Panc1 (cell line): ENCODE measurements around the gene FSD1L. TPM values are rescaled to one million over a fixed set of nuclear protein-coding genes. Genes with fewer than 3 reads are reported as not detected.

Source experiments
- ATAC-seq: fragments of 200-7000 bp; cut with Tn5 transposase; 2 replicates; pipeline ENCODE4 v1.9.1; 2020; ENCODE audit warnings: mild to moderate bottlenecking, moderate library complexity
- BruUV-seq: library from RNA; stranded (reverse); fragments of 400-500 nt; replicated peaks from 2 replicates; lab custom pipeline; 2021; lab: Mats Ljungman, UMichigan
- CTCF ChIA-PET: fragments of 300-600 bp; sonication (Branson Sonifier 250); formaldehyde crosslinking; loops from one replicate; lab custom pipeline; 2022; ENCODE audit warnings: antibody characterized with exemption; lab: Charles Lee
- POLR2A ChIA-PET: fragments of 300-600 bp; sonication (Branson Sonifier 250); formaldehyde crosslinking; loops from one replicate; lab custom pipeline; 2022; ENCODE audit warnings: antibody characterized with exemption; lab: Charles Lee
- DNase-seq: peaks from one replicate; pipeline ENCODE4 v3.0.0-alpha.2; 2010; ENCODE audit warnings: low read depth, low spot score
- H3K27ac ChIP-seq: 2 replicates; pipeline ENCODE4 v1.5.1; 2011; ENCODE audit warnings: mild to moderate bottlenecking, low read length, inconsistent platforms
- H3K27me3 ChIP-seq: fragments of 200-500 bp; sonication (Bioruptor generic); 2 replicates; pipeline ENCODE4 v1.6.0; 2014; ENCODE audit warnings: low read length, inconsistent platforms; ENCODE audit not compliant: control insufficient read depth, insufficient read depth
- H3K36me3 ChIP-seq: fragments of 200-500 bp; sonication (Bioruptor generic); 2 replicates; pipeline ENCODE4 v1.5.1; 2014; ENCODE audit warnings: inconsistent platforms, mild to moderate bottlenecking, low read length, moderate library complexity; ENCODE audit not compliant: control insufficient read depth, insufficient read depth
- H3K4me1 ChIP-seq: 2 replicates; pipeline ENCODE4 v1.5.1; 2011; ENCODE audit warnings: inconsistent platforms, mild to moderate bottlenecking, low read length, moderate library complexity; ENCODE audit not compliant: control insufficient read depth, insufficient read depth
- H3K4me3 ChIP-seq, 2 experiments: 2 replicates each; pipeline ENCODE4 v1.5.1; 2011 to 2012; ENCODE audit warnings: low read depth in 2 of 2, low read length in 2 of 2, mild to moderate bottlenecking in 2 of 2, inconsistent platforms in 1 of 2, moderate library complexity in 1 of 2
- H3K9me3 ChIP-seq: fragments of 200-500 bp; sonication (Bioruptor generic); 2 replicates; pipeline ENCODE4 v1.5.1; 2014; ENCODE audit warnings: low read depth, mild to moderate bottlenecking, inconsistent platforms, low read length, moderate library complexity; ENCODE audit not compliant: control insufficient read depth, insufficient read depth
- POLR2AphosphoS5 ChIP-seq: IDR thresholded peaks from 2 replicates; pipeline ENCODE4 v1.6.1; 2012; ENCODE audit warnings: mild to moderate bottlenecking, low read depth, low read length, moderate library complexity
- SIN3A ChIP-seq: IDR thresholded peaks from 2 replicates; pipeline ENCODE4 v1.6.1; 2012; ENCODE audit warnings: low read depth, mild to moderate bottlenecking, low read length, moderate library complexity, borderline replicate concordance; ENCODE audit not compliant: insufficient read depth
- TCF7L2 ChIP-seq: IDR thresholded peaks from 2 replicates; pipeline ENCODE4 v1.6.1; 2011; ENCODE audit warnings: mild to moderate bottlenecking, low read depth, low read length, inconsistent platforms
- in situ Hi-C: cut with HindIII; loops from 2 replicates; pipeline ENCODE4 v1.10.0; 2016; ENCODE audit warnings: low sequenced_read_pairs, low pct_unique_long_range_greater_than_20kb
- intact Hi-C: fragments of 100-400 bp; cut with micrococcal nuclease; formaldehyde crosslinking; loops from one replicate; pipeline ENCODE4 v1.10.0; 2022; ENCODE audit not compliant: unreplicated experiment
- total RNA-seq: library from RNA; stranded (reverse); gene quantifications from one replicate; pipeline ENCODE4 v1.2.1, GENCODE V29; 2021; ENCODE audit not compliant: unreplicated experiment
- TF ChIP-seq, protein P1 (sequence below): fragments of 450-650 bp; IDR thresholded peaks from 2 replicates; pipeline ENCODE4 v1.5.1; 2017; ENCODE audit warnings: mild to moderate bottlenecking
- TF ChIP-seq, protein P2 (sequence below), 2 experiments: IDR thresholded peaks; 2 replicates each; pipeline ENCODE4 v1.6.1; 2011 to 2012; ENCODE audit warnings: low read depth in 2 of 2, control low read depth in 1 of 2, low read length in 1 of 2, mild to moderate bottlenecking in 1 of 2, moderate library complexity in 1 of 2; ENCODE audit not compliant: insufficient read depth in 1 of 2

FSD1L gene
- total RNA-seq, 1 experiment from 2014 or later = 5.1 TPM

DNA sequence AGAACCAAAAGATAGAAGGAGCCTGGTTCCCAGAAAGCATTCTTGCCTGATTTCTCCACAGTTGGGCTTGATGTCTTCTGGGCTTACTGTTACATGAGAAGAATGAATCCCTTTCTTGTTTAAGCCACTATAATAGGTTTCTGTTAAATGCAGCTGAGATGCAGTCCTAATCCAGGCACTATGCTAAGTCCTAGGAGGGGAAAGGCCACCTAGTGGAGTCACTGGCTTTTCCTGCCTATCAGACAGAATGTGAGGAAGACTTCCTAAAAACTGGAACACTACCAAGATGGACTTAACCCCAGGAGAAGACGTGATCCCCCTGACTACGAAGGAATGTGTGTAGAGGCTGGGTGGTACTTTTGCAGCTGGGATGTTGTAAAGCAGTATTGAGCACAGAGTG is 34.3 kb upstream of the FSD1L start:
- TF ChIP-seq SIN3A = no peak
- TF ChIP-seq TCF7L2 = no peak
- TF ChIP-seq POLR2AphosphoS5 = no peak
- TF ChIP-seq, protein P1, sequence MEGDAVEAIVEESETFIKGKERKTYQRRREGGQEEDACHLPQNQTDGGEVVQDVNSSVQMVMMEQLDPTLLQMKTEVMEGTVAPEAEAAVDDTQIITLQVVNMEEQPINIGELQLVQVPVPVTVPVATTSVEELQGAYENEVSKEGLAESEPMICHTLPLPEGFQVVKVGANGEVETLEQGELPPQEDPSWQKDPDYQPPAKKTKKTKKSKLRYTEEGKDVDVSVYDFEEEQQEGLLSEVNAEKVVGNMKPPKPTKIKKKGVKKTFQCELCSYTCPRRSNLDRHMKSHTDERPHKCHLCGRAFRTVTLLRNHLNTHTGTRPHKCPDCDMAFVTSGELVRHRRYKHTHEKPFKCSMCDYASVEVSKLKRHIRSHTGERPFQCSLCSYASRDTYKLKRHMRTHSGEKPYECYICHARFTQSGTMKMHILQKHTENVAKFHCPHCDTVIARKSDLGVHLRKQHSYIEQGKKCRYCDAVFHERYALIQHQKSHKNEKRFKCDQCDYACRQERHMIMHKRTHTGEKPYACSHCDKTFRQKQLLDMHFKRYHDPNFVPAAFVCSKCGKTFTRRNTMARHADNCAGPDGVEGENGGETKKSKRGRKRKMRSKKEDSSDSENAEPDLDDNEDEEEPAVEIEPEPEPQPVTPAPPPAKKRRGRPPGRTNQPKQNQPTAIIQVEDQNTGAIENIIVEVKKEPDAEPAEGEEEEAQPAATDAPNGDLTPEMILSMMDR = peak; percentile 37
- TF ChIP-seq, protein P2, sequence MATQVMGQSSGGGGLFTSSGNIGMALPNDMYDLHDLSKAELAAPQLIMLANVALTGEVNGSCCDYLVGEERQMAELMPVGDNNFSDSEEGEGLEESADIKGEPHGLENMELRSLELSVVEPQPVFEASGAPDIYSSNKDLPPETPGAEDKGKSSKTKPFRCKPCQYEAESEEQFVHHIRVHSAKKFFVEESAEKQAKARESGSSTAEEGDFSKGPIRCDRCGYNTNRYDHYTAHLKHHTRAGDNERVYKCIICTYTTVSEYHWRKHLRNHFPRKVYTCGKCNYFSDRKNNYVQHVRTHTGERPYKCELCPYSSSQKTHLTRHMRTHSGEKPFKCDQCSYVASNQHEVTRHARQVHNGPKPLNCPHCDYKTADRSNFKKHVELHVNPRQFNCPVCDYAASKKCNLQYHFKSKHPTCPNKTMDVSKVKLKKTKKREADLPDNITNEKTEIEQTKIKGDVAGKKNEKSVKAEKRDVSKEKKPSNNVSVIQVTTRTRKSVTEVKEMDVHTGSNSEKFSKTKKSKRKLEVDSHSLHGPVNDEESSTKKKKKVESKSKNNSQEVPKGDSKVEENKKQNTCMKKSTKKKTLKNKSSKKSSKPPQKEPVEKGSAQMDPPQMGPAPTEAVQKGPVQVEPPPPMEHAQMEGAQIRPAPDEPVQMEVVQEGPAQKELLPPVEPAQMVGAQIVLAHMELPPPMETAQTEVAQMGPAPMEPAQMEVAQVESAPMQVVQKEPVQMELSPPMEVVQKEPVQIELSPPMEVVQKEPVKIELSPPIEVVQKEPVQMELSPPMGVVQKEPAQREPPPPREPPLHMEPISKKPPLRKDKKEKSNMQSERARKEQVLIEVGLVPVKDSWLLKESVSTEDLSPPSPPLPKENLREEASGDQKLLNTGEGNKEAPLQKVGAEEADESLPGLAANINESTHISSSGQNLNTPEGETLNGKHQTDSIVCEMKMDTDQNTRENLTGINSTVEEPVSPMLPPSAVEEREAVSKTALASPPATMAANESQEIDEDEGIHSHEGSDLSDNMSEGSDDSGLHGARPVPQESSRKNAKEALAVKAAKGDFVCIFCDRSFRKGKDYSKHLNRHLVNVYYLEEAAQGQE (IDR thresholded peaks at IDR 0.05; ENCODE audit: insufficient read depth in 1 of 2, low read depth in 2 of 2, low read length in 1 of 2) = no peak
- in situ Hi-C loops (no loop called here), intact Hi-C loops (loop anchor here (10.0 kb wide), 1 partner anchor 169 kb away; the partner anchor contains the start of gene SLC44A1)
- BruUV-seq = no TSS peak
- DNase-seq (no peak), ATAC-seq (peak; percentile 70; the same call in 1 of the 2 replicates)
- CTCF ChIA-PET = no interaction called here
- no peaks in the 10 kb centered on the region for H3K9me3 ChIP-seq
- no peak overlapping the region for H3K27ac ChIP-seq
- no peak overlapping the region for H3K4me3 ChIP-seq
- no peaks in the 10 kb centered on the region for H3K36me3 ChIP-seq
- no peaks in the 10 kb centered on the region for H3K4me1 ChIP-seq
- POLR2A ChIA-PET = no interaction called here
- no peaks in the 10 kb centered on the region for H3K27me3 ChIP-seq

DNA sequence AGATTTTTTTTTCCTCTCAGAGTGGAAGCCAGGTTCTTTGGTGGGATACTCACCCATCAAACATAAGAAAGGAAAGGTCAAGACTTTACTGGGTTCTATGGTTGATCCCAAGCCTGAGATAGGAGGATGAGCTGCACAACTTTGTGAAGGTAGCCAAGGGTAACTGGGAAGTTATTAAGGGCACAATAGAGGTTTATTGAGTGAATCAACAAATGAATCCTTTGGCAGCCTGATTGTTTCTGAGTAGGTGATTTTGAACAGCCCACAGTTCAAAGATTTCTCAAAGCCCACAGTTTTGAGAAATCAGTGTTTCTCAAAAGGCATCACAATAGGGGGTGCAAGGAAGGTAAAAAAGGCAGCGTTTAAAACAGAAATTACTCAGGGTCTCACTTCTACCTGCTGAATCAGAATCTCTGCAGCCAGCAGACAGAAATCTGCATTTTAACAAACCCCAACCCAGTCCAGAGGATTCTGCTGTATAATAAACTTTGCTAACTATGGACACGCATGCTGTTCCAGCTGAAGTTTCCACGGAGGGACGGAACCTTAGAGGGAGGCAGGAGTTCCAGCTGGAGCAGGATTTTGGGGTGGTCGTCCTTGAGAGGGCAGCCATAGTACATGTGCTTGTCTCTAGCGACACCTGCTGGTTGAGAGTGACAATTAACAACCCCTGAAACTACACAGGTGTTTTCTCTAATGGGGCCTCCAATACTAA is 32.7 kb upstream of the FSD1L start:
- in situ Hi-C loops = no loop called here
- Histone ChIP-seq H3K4me3 (no peak overlapping the region), H3K4me1 (no peaks in the 10 kb centered on the region), H3K9me3 (no peaks in the 10 kb centered on the region), H3K27me3 (no peaks in the 10 kb centered on the region), H3K36me3 (no peaks in the 10 kb centered on the region), H3K27ac (no peak overlapping the region)
- DNase-seq (peak; percentile 45), ATAC-seq (peak; percentile 84)
- ChIA-PET POLR2A (no interaction called here), CTCF (interaction anchor here (0.7 to 1.0 kb wide), 2 partner anchors 48 to 172 kb away, joined by 3 to 6 read pairs; no protein-coding TSS in a partner anchor)
- TF ChIP-seq, protein P1 = peak; percentile 82
- TF ChIP-seq SIN3A = no peak
- no peak for TF ChIP-seq TCF7L2
- TF ChIP-seq POLR2AphosphoS5 = no peak
- no TSS peak for BruUV-seq
- intact Hi-C loops = loop anchor here (2.0 to 10.0 kb wide), 5 partner anchors 170 to 634 kb away; partner anchors contain the start of gene SLC44A1
